Stomach (tissue), 4 donors: ENCODE results near the gene PKLR.

ENCODE experiments used
- POLR2A ChIP-seq, 4 donors: fragments of 450-650 bp; IDR thresholded peaks; one replicate each; pipeline ENCODE4 v1.6.1; 2016; ENCODE audit warnings: antibody characterized with exemption in 4 of 4, control low read depth in 2 of 4, mild to moderate bottlenecking in 1 of 4, moderate library complexity in 1 of 4
- POLR2AphosphoS5 ChIP-seq, 3 donors: sonication (generic); formaldehyde crosslinking; IDR thresholded peaks; one replicate each; pipeline ENCODE4 v1.6.1; 2016; ENCODE audit warnings: antibody characterized with exemption in 3 of 3
- TF ChIP-seq, protein P1 (sequence below), 7 experiments: fragments of 450-650 bp in 4 of 7; fragments of 200-600 bp in 3 of 7; sonication (generic) in 3 of 7; IDR thresholded peaks; one replicate each; pipeline ENCODE4 v1.5.1; 2016 to 2019; ENCODE audit warnings: antibody characterized with exemption in 7 of 7, control low read depth in 2 of 7, mild to moderate bottlenecking in 1 of 7

DNA sequence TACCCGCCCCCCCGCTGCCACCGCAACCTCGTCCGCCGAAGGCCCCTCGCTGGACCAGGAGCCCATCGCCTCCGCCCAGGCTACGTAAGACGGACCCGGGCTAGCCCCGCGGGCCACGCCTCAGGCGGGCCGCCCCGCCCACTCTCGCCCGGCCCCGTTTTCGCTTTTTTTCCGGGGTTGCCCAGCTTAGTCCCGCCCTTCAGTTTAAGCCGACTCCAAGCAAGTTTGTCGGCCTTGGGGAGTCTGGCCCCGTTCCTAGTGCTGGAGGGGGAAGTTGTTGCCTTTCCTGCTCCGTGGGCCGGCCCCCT, 22.4 kb upstream of the PKLR start:
- TF ChIP-seq, protein P1, sequence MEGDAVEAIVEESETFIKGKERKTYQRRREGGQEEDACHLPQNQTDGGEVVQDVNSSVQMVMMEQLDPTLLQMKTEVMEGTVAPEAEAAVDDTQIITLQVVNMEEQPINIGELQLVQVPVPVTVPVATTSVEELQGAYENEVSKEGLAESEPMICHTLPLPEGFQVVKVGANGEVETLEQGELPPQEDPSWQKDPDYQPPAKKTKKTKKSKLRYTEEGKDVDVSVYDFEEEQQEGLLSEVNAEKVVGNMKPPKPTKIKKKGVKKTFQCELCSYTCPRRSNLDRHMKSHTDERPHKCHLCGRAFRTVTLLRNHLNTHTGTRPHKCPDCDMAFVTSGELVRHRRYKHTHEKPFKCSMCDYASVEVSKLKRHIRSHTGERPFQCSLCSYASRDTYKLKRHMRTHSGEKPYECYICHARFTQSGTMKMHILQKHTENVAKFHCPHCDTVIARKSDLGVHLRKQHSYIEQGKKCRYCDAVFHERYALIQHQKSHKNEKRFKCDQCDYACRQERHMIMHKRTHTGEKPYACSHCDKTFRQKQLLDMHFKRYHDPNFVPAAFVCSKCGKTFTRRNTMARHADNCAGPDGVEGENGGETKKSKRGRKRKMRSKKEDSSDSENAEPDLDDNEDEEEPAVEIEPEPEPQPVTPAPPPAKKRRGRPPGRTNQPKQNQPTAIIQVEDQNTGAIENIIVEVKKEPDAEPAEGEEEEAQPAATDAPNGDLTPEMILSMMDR (IDR thresholded peaks at IDR 0.05): no peak
- TF ChIP-seq POLR2A (IDR thresholded peaks at IDR 0.05) (no peak), POLR2AphosphoS5 (IDR thresholded peaks at IDR 0.05) (peak in 2 of 3 donors; percentile 2 to 30)
